IMR-90 (cell line): ENCODE measurements around the gene CCDC27.

ENCODE experiments used
- CEBPB ChIP-seq: IDR thresholded peaks from 2 replicates; pipeline ENCODE4 v1.6.1; 2012; ENCODE audit warnings: low read depth, low read length, improper control_type of control experiment
- CTCF ChIP-seq: conservative IDR thresholded peaks from 2 replicates; pipeline ENCODE4 v1.5.1; 2012; ENCODE audit warnings: mild to moderate bottlenecking, low read depth, low read length, improper control_type of control experiment

DNA sequence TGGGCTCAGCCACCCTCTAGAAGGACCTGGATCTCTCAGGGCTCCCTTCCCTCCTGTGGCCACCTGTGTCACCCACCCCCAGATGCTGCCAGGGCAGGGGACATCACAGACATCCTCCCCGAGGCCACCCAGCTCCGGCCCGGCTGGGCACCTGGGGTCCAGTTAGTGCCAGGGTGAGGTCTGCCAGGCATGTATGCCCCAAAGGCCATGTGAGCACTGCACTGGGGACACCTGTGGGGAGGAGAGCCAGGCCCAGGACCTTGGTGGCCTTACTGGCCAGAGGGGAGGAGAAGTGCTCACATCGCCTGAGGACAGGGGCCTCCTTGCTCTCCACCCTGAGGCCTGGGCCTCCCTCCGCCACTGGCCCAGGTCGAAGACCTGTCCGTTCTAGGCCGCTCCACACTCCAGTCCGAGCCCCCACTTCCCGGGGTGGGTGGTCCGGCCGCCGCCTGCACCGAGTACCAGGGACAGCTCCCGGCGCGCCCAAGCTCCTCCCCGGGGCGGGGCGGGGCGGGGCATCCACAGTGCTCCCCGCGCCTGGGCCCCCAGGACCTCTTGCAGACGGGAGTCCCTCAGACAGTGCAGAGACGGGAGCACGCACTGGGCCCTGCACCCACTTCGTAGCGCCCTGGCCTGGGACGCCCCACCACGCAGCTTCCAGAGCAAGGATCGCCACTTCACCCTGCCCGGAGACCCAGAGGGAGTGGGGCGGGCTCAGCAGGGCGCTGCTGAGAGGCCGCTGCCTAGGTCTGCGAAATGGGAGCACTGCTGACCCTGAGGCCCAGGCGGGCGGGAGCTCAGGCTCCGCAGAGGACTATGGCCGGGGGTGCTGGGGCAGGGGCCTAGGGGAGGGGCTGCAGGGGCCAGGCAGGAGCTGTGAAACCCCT, 34.3 kb upstream of the CCDC27 start:
- TF ChIP-seq CTCF = no peak
- TF ChIP-seq CEBPB = no peak
